Stimulated activated CD4-positive, alpha-beta T cell treated with anti-CD3 and anti-CD28 coated beads, Interleukin-12 subunit alpha, Interleukin-12 subunit beta, amount 100 ng/mL, for 4 hours (primary cell): ENCODE results near the gene MTIF2.
"Not testable (repeated sequence)": the region's sequence is repeated elsewhere in the genome, so short reads cannot be mapped to it uniquely, and the experiment has no call there.

ENCODE experiments used
- DNase-seq: peaks from one replicate; pipeline ENCODE4 v3.0.0-alpha.2; 2020

The MTIF2 gene

GRCh38 chr2:55241582-55241981 lies 27.4 kb downstream of the MTIF2 start:
- DNase-seq, result not testable (repeated sequence)

- DNase-seq, result no peak
Measured at GRCh38 chr2:55239656-55240222, 29.3 kb downstream of the MTIF2 start.

- DNase-seq, result no peak
Measured at GRCh38 chr2:55236992-55237543, 32.0 kb downstream of the MTIF2 start.

- no peak for DNase-seq
Measured at GRCh38 chr2:55235724-55236538, 33.1 kb downstream of the MTIF2 start.

- no peak for DNase-seq
Measured at GRCh38 chr2:55233658-55233940, 35.4 kb downstream of the MTIF2 start.

GRCh38 chr2:55232863-55233657 lies 36.0 kb downstream of the MTIF2 start:
- DNase-seq, result peak; percentile 41

- DNase-seq, result peak; percentile 97
Measured at GRCh38 chr2:55232084-55232862, 36.8 kb downstream of the MTIF2 start, which contains the start of the genes CLHC1 and RPS27A. CLHC1 (minus strand) TSS chr2:55232293; CDS start chr2:55222411, 9,882 bp downstream. RPS27A (plus strand) TSS chr2:55232688; CDS start chr2:55232825, 137 bp downstream.

- no peak for DNase-seq
Measured at GRCh38 chr2:55231546-55232083, 37.4 kb downstream of the MTIF2 start.

- no peak for DNase-seq
Measured at GRCh38 chr2:55230551-55230950, 38.5 kb downstream of the MTIF2 start.

- DNase-seq, result no peak
Measured at GRCh38 chr2:55229221-55229620, 39.8 kb downstream of the MTIF2 start.

- no peak for DNase-seq
Measured at GRCh38 chr2:55228226-55228563, 40.8 kb downstream of the MTIF2 start.

- DNase-seq, result not testable (repeated sequence)
Measured at GRCh38 chr2:55227437-55228225, 41.4 kb downstream of the MTIF2 start.

GRCh38 chr2:55225481-55226020 lies 43.5 kb downstream of the MTIF2 start:
- DNase-seq, result no peak

- no peak for DNase-seq
Measured at GRCh38 chr2:55224761-55225261, 44.2 kb downstream of the MTIF2 start.

- DNase-seq, result no peak
Measured at GRCh38 chr2:55223958-55224760, 44.9 kb downstream of the MTIF2 start.

GRCh38 chr2:55213822-55214221 lies 55.2 kb downstream of the MTIF2 start:
- DNase-seq, result no peak

GRCh38 chr2:55204950-55205349 lies 64.1 kb downstream of the MTIF2 start:
- no peak for DNase-seq

GRCh38 chr2:55204536-55204935 lies 64.5 kb downstream of the MTIF2 start:
- DNase-seq, result no peak

GRCh38 chr2:55200416-55200815 lies 68.6 kb downstream of the MTIF2 start:
- DNase-seq, result no peak

GRCh38 chr2:55196526-55196925 lies 72.5 kb downstream of the MTIF2 start:
- DNase-seq, result no peak
